ENCODE data around the gene SH2D4B.

DNA sequence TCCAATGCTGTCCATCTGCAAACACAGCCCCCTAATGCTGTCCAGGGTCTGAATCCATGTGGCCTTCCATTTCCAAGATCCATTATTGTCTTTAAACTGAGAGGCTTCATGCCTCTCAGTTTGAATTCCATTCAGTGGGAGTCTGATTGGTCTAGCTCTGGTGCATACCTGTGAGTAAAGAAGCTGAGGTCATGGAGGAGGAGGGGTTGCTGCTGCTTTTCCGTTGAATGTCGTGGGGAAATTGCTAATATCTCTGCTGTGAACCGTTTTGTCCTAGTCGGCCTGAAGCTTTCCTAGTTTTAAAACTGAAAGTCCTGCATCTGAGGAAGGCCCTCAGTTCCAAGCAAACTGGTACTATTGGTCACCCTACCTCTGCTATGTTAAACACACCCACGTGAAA is 17.7 kb downstream of the SH2D4B start:
- TF ChIP-seq POLR2A (IDR thresholded peaks at IDR 0.05) (no peak), CTCF (IDR thresholded peaks at IDR 0.05) (no peak), EP300 (IDR thresholded peaks at IDR 0.05) (no peak)

Data from tibial nerve (tissue), 4 donors.